HG03139 (cell line): ENCODE measurements around the gene PALM.
A peak's percentile ranks its signal among the peaks of the same experiment; 100 is the strongest.
"Not testable (repeated sequence)": the region's sequence is repeated elsewhere in the genome, so short reads cannot be mapped to it uniquely, and the experiment has no call there.

Experiments
- ATAC-seq: cut with Tn5 transposase; IDR thresholded peaks from one replicate; pipeline ENCODE4 v1.9.1; 2021; ENCODE audit not compliant: unreplicated experiment

PALM gene

GRCh38 chr19:708154-709143 is at the start of gene PALM:
Gene PALM (plus strand): TSS chr19:708935. CDS start chr19:709147, 212 bp downstream.
- ATAC-seq: no peak

GRCh38 chr19:660793-661426 is 47.8 kb upstream of the PALM start:
- ATAC-seq: no peak

GRCh38 chr19:661427-662196 is 47.1 kb upstream of the PALM start:
- ATAC-seq: no peak

GRCh38 chr19:662207-662961 is 46.4 kb upstream of the PALM start:
- no peak for ATAC-seq

- ATAC-seq: peak; percentile 47
Observed at GRCh38 chr19:662962-663681, 45.6 kb upstream of the PALM start, which contains the start of gene RNF126. Gene RNF126 (minus strand): TSS chr19:663214. CDS start chr19:663121, 93 bp downstream.

GRCh38 chr19:663682-664117 is 45.0 kb upstream of the PALM start:
- ATAC-seq: no peak

GRCh38 chr19:664913-665443 is 43.8 kb upstream of the PALM start:
- no peak for ATAC-seq

- not testable (repeated sequence) for ATAC-seq
Observed at GRCh38 chr19:666985-667573, 41.7 kb upstream of the PALM start.

GRCh38 chr19:668675-669434 is 39.9 kb upstream of the PALM start:
- not testable (repeated sequence) for ATAC-seq

- ATAC-seq: no peak
Observed at GRCh38 chr19:670609-671075, 38.1 kb upstream of the PALM start.

- ATAC-seq: no peak
Observed at GRCh38 chr19:674282-675151, 34.2 kb upstream of the PALM start.

GRCh38 chr19:676007-676338 is 32.8 kb upstream of the PALM start:
- ATAC-seq: no peak

GRCh38 chr19:676339-677105 is 32.2 kb upstream of the PALM start, which contains the start of gene FSTL3:
Gene FSTL3 (plus strand): TSS chr19:676392. CDS start chr19:676424, 32 bp downstream.
- ATAC-seq: no peak

- no peak for ATAC-seq
Observed at GRCh38 chr19:677201-677600, 31.5 kb upstream of the PALM start.

- no peak for ATAC-seq
Observed at GRCh38 chr19:677601-678436, 30.9 kb upstream of the PALM start.
